ENCODE data around the gene SYVN1.
"Not testable (repeated sequence)": the region's sequence is repeated elsewhere in the genome, so short reads cannot be mapped to it uniquely, and the experiment has no call there.

Gene SYVN1

DNA sequence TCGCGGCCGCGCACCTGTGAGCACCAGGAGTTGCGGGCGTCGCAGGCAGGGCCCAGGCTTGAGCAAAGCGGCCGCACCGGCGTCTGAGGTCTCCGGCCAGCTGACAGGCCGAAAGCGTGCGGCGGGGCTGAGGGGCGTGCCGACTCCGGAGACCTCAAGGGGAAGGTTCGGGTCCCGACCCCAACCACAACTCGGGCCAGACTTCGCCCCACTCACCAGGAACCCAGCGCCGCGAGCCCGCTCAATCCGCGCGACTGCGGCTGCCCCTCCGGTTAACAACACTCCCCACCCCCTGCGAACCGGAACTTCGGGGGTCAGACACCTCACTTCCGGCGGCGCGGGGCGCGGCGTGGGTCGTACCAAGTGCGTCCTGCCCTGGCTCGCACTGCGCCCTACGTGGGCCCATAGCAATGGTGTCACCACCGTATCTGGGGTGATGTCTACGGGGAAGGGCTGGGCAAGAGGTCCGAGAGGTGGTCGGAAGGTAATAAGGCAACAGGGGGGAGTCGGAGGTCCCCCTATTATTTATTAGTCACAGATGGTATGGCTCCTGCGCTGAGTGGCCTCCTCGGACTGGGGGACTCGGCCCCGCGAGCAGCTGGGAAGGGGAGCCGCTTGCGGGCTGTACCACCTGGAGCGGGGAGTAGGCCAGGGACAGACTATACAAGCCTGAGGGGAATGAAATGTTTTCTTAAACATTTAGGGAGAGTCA, at the start of gene SYVN1:
Gene SYVN1 (minus strand): TSS at position 280 of the 712 bp plus-strand sequence. CDS start 918 bp downstream, outside the sequence.
- DNase-seq: peak in 55 of 56 donors; percentile 54 to 97 (median 88)

- DNase-seq: no peak
Measured at GRCh38 chr11:65183201-65183891, 49.0 kb upstream of the SYVN1 start.

- peak in 19 of 56 donors; percentile 1 to 40 (median 23) for DNase-seq
Measured at GRCh38 chr11:65182258-65183170, 48.2 kb upstream of the SYVN1 start.

- DNase-seq: peak in 35 of 56 donors; percentile 6 to 68 (median 31)
Measured at GRCh38 chr11:65181569-65182257, 47.4 kb upstream of the SYVN1 start, which contains the start of gene CAPN1. TSS of gene CAPN1 (plus strand) at chr11:65181928. CDS start at chr11:65182702, 774 bp downstream.

DNA sequence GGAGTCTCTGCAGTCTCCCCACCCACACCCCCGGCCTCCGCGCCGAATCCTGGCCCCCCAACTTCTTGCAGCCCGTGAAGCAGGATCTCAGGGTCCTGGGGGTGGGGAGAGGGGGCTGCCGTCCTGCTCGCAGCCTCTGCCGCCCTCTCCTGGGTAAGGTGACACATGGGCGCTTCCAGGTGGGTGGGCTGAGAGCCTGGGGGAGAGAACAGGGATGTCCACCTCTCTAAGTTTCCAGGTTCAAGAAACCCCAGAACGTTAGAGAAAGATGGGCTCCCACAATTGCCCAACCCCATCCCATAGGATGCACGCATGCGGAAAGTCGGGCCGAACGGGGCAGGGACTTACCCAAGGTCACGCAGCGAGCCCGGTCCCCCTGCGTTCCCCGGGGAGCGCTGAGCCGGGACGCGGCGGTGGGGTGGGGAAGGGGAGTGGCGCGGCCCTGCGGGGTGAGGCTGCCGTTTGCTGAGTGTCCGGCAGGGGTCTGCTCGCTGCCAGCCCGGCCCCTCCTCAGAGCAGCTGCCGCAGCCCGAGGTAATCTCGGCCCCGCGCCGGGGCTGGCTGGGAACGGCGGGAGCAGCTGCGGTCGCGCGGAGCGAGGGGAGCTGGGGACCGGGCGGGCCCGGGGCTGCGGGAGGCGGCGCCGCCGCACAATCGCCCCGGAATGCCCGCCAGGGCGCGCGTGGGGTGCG, 46.7 kb upstream of the SYVN1 start:
- DNase-seq: peak in 16 of 56 donors; percentile 6 to 64 (median 28)

DNA sequence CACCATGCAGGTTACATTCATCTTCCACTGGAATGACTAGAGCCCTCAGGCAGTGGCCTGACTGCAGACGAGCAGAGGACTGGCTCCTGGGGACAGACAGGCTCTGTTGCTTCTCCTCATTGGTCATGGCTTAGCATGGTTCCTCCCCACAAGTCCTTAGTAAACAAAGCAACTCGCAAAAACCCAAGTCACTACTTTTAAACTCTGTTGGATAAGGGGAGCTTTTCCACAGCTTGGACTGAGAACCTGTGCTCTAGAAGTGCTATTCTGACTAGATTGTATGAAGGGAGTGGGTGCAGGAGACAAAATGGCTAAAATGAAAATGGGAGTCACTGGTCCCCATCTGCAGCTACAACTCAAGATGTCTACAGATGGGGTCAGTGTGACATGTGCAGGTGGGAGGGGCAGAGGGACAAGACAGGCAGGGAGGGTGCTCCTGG, 40.3 kb upstream of the SYVN1 start:
- DNase-seq: not testable (repeated sequence)

DNA sequence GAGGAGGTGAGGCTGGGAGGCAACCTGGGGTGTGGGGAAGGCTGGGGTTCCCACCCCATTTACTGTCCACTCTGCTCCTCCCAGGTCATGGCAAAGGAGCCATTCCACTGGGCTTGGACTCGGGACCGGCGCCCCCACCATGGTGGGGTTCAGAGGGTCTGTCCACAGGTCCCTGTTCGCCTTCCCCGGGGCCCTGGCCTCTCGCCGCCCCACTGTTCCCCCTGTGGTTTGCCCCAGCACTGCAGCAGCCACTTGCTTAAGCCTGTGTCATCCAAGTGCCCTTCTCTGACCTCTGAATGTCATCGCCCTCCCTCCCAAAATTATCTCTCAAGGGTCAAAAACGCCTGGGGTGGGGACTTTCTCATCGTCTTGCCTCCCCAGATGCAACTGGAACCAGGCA, 38.3 kb upstream of the SYVN1 start:
- DNase-seq: no peak

DNA sequence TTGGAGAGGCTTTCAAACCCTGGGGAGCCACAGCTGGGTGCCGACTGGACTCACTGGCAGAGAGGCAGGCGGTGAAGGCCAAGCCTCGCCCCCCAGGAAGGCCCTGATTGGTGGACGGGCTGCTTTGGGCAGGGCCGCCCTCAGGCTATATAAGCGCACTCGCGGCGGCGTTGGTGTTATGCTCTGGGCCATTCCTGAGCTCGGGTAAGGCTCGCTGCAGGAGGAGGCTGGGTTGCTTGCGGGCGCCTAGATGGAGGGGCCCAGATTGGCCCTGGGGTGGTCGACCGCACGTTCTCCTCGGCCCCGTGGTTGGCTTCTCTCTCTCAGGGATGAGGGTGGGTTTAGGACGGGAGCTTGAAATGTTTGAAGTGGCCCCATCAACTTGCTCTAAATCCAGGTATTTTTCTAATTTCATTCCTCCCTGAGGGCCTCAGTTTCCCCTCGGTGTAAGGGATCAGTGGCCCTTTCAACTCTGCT, 35.8 kb upstream of the SYVN1 start, which contains the start of gene SPDYC:
Gene SPDYC (plus strand): TSS at position 176 of the 477 bp plus-strand sequence. CDS start 1,125 bp downstream, outside the sequence.
- DNase-seq: no peak

DNA sequence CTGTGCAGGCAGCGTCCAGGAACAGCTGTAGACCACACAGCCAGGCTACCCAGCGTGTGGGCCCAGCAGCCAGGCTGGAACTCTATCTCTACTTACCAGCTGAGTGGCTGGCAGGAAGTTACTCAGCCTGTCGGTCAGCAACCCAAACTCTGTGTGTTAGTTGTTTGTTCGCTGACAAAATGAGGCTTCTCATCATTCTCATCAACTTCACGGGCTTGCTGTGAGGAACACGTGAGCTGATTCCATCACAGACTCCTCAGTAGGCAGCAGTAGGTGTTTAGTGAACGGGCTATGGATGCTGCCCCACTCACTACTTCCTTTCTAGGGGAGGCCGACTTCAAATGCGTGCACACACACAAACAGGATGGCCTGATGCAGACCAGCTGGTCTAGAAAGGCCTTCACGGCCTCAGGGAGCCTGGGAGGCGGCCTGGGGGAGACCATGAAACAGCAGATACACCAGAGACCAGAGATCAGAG, 34.9 kb upstream of the SYVN1 start:
- no peak for DNase-seq

DNA sequence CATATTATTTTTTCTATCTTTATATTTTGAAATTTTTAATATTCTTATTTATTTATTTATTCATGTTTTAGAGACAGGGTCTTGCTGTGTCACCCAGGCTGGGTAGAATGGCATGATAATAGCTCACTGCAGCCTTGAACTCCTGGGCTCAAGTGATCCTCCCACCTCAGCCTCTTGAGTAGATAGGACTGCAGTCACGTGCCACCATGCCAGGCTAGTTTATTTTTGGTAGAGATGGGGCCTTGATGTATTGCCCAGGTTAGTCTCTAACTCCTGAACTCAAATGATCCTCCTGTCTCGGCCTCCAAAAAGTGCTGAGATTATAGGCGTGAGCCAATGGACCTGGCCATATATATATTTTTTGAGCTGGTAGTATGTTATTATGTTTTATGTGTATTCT, 33.3 kb upstream of the SYVN1 start:
- DNase-seq: no peak

GRCh38 chr11:65166893-65167292, 32.6 kb upstream of the SYVN1 start:
- DNase-seq: no peak

DNA sequence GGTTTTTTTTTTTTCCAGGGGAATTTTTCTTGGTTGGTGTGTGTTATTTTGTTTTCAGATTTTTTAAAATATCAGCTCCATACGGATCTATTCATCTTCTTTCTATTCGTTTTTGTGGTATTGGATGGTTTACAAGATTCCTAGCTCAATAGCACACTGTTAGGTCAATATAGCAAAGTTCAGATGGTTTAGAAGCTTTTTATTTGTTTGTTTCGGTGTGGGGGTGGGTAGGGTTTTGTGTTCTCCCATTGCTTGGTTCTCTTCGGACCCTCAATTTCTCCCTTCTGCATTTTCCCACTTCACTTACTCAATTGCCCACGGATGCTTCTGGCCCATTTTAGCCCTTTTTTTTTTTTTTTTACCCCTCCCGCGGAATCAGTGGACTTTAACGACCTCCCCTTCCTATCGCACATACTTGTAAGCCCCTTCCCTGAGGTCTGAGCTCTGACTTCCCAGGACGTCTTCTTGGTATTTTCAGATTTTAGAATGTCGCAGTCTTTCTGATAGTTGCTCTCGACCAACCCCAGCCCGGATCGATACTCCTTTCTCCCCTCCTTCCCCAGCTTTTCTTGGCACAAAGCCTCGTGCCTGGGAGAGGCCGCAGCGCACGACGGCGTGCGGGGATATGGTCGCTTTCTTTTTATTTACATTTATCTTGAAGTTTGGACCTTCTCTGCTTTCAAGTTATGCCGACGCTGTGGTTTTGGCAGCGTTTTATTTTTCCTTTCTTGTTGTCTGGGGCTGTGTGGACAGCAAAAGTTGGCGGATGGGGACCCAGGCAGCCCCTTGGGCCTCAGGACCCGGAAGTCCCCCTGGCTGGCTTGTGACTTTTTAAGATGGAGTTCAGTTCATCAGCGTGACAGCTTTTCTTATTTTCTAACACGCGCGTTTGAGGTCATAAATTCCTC, 31.3 kb upstream of the SYVN1 start:
- no peak for DNase-seq

GRCh38 chr11:65163684-65164083, 29.4 kb upstream of the SYVN1 start:
- DNase-seq: no peak

GRCh38 chr11:65160643-65161042, 26.3 kb upstream of the SYVN1 start:
- no peak for DNase-seq

GRCh38 chr11:65159012-65159411, 24.7 kb upstream of the SYVN1 start:
- no peak for DNase-seq

- DNase-seq: no peak
Measured at GRCh38 chr11:65157336-65157735, 23.0 kb upstream of the SYVN1 start.

GRCh38 chr11:65156926-65157325, 22.6 kb upstream of the SYVN1 start:
- no peak for DNase-seq

DNA sequence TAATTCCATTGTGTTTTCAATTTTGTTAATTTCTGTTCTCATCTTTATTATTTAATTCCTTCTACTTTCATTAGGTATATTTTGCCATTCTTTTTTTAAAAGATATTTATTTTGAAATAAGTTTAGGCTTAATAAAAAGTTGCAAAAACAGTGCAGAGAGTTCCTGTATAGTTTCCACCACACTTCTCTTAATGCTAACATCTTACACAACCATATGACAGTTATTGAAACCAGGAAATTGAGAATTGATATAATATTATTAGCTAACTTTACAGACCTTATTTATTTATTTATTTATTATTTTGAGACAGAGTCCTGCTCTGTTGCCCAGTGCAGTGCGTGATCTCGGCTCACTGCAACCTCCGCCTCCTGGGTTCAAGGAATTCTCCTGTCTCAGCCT, 21.9 kb upstream of the SYVN1 start:
- no peak for DNase-seq

DNA sequence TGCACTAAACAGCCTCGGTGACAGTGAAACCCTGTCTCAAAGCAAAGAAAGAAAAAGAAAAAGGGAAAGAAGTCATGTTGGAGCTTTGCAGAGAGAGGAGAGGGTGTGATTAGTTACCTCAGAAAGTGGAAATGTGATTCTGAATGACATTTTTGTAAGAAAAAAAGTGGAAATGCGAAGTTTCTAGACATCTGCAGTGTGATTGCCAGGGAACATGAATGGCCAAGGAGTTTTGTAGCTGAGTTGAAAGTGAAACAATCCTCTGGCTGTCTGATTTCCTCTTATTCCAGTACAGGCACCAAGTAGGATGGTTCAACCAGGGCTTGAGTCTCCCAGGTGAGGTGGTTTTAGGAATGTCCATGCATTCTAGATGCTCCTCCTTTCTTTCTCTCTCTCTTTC, 17.8 kb upstream of the SYVN1 start:
- DNase-seq: no peak
